ENCODE results near the gene ZNF747.
"Not testable (repeated sequence)": the region's sequence is repeated elsewhere in the genome, so short reads cannot be mapped to it uniquely, and the experiment has no call there.

The ZNF747 gene

DNA sequence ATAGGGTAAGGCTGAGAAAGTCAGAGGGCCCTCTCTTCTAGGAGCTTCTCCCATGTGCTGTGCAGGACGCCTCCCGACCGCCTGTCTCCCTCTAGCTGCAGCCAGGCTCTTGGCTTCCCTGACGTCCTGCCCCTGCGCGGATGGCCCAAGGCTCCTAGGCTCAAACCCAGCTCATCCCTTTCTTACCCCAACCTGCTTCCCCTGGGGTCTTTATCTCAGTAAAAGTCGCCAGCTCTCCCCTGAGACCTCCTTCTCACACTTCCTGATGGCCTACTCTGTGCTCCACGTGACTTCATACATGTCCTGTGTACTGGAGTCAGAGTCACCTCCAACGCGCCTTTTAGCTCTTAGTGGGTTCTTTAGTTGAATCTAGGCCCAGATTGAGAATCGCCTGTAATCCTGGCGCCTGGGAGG, 1.1 kb upstream of the ZNF747 start:
- peak overlapping the region; percentile 85 for H3K27ac ChIP-seq
- no peak for DNase-seq (ENCODE audit: low read depth, low spot score)

DNA sequence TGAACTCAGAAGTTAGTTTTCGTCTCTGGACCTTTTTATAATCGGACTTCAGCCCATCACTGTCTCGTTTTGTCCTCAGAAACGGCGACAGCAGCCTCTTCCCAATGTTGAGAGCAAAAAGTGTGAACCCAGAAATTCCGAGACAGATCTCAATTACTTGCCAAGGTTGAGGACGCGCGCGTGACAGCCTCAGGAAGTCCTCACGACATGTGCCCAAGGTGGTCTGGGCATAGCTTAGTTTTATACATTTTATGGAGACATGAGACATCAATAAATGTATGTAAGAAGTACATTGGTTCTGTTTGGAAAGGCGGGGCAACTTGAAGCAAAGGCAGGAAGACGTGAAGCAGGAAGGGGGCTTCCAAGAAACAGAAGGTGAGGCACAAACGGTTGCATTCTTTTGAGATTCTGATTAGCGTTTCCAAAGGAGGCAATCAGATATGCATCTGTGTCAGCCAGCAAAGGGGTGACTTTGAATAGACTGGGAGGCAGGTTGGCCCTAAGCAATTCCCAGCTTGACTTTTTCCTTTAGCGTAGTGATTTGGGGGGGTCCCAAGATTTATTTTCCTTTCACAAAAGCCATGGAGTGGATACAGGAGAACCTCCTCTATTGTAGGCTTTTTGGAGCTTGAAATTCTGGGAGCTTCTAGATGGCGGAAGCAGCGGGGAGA, 583 bp upstream of the ZNF747 start:
- DNase-seq (ENCODE audit: low read depth, low spot score), result no peak
- peak overlapping the region; percentile 85 for H3K27ac ChIP-seq

DNA sequence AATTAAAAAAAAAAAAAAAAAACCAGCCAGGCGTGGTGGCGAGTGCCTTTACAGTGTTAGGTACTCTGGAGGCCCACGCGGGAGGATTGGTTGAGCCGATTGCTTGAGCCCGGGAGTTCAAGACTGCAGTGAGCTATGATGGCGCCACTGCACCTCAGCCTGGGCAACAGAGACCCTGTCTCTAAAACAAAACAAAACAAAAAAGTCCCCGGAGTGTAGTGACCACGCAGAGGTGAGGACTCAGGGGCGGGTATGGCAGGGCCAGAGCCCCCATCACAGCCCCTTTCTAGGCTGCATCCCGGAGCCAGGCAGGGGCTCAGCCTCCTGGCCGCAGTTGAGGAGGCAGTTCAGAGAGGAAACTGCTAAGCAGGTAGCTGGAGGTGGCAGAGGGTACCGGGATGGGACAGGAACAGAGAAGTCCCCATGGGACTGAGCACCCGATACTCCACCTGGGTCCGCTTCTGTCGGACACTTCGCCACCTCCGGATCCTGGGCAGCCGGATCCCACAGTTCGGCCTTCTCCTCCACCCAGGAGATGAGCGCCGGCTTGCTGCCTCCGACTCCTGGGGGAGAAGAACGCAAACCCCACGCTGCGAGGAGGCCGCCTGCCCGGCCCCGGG, 800 bp downstream of the ZNF747 start:
- no peak for DNase-seq (ENCODE audit: low read depth, low spot score)
- H3K27ac ChIP-seq, result peak overlapping the region; percentile 85

DNA sequence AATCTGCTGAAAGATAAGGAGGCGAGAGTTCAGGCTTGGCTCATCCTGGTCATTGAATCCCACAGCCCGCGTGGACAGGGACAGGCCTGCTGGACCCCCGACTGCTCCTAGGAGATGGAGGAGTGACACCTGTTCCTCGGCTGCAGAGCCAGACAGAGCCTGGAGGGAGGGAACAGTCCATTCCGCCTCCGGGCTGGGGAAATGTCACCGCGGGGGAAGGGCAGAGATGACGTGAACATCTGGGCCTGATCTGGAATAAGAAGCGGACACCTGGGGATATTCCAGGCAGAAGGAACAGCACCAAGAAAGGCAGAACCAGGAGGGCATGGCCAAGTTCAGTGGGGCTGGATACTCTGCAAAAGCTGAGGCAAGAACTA, 1.5 kb downstream of the ZNF747 start:
- DNase-seq (ENCODE audit: low read depth, low spot score), result no peak

DNA sequence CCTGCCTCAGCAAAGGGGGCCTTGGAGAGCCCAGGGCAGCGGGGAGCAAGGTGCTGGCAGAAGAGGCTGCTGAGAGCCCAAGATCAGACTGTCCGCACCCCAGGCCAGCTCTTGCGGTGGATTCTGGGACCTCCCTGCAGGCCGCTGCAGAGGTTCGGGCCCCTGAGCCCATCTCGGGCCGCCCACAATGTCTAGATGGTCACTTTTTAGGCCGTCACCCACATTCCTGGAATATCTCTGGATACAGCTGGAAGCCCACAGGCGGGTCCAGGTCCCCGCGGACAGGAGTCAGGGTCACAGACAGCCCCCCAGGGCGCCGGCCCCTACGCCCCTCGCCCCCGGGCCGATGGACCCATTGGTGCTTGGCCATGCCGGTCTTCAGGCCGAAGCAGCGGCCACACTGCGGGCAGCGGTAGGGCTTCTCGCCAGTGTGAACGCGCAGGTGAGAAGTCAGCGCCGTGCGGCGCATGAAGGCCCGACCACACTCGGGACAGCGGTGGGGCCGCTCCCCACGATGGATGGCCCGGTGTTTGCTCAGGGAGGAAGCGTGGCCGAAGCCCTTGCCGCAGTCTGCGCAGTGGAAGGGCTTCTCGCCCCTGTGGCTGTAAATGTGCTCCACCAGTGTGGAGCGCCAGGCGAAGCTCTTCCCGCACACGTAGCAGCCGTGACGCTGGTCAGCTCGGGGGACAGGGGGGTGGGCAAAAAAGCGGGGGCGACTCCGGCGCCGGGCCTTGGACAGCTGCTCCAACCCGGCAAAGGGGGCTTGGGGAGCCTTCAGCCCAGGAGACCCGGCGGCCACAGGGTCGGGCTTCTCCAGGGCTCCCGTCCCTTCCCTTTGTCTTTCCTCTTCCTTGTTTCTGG, 2.1 kb downstream of the ZNF747 start:
- H3K27ac ChIP-seq, result no peak overlapping the region
- DNase-seq (ENCODE audit: low read depth, low spot score), result no peak

More for the DNA sequence above, 1.5 kb downstream of the ZNF747 start:
- no peak overlapping the region for H3K27ac ChIP-seq

DNA sequence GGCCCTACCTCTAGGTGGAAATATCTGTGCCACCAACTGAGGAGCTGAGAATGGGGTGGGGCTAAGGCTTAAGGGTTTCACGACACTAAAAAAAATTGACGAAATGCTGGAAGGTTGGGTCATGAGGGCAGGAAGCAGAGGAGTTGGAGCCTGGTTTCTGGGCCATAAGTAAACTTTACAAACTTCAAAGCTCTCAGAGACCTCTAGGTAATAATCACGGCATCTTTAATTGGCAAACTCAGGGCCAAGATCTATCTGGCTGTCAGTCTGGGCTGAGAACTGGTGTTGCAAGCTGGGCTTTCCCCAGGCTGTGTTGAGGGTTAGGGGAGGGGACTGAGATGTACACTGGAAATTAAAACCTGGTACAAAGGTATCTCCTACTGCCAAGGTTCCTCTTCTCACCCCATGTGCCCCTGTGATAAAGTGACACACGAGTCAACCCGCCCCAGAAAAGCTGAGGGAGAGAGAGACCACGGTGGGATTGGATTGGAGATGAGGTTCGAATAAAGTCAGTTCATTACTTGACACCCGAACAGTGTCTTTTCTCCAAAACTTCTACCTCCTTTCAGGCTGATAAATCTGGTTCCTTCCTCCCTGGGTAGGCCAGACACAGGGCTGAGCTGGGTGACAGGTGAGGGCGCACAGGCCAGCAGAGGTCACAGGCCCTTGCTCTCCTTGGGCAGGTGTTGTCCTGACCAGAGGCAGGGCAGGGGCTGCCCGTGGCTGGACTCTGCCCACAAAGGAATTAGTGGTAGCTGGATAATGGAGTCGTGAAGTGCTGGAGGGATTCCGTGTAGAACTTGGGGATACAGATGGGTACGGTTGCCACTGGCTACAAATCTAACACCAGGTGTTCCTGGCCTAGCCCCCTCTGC, 4.3 kb downstream of the ZNF747 start:
- no peak for DNase-seq (ENCODE audit: low read depth, low spot score)
- no peak overlapping the region for H3K27ac ChIP-seq

DNA sequence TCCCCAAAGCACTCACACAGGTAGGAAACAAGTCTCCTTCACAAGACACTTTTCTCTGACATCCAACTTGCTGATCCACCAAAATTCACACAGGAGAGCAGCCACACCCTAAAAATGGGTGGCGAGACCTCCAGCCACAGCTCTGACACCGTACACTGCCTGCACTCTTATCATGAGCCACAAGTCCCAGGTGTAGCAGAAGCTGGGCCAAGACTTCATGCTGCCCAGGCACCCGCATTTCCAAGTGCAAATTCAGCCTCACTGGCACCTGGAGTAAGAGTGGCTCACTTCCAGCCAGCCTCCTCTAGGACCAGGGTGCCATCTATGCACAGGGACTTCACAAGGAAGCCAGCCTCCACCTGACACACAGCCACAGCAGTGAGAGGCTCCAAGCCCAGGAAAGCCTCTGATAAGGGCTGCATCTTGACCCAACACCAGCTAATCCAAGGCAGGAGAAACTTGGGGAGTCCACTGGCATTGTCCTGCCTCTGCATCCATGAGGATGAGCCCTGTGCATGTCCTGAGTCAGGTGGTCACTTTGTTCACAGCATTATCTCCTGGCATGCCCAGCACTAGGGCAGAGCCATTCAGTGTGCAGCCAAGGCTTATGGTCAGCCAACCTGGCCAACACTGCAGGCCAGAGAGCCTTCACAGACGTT, 5.7 kb downstream of the ZNF747 start:
- no peak for DNase-seq (ENCODE audit: low read depth, low spot score)
- peak overlapping the region; percentile 93 for H3K27ac ChIP-seq

DNA sequence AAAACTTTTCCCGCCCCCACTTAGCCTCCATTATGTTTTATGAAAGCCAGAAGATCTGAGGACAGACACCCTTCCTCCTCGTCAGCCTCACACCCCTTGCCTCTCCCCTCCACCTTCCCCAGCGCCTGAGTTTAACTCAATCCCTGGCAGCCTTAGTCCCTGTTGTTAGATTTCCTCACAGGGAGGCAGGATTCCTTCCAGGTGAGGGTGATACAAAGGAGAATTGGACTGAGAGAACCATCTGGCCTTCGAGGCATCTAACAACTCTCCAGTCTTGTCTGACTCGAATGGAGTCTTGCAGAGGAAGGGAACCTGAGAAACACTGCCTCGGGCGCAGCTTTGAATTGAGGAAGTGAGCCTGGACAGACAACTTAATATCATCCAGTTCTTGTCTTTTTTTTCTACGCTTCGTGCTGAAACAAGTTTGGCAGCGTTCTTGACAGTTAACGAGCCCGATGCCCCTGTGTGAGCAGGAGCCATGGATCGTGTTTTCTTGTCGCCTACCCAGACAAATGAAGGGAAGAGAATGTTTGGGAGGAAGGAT, 7.0 kb downstream of the ZNF747 start:
- DNase-seq (ENCODE audit: low read depth, low spot score), result peak; percentile 81
- H3K27ac ChIP-seq, result peak overlapping the region; percentile 93

DNA sequence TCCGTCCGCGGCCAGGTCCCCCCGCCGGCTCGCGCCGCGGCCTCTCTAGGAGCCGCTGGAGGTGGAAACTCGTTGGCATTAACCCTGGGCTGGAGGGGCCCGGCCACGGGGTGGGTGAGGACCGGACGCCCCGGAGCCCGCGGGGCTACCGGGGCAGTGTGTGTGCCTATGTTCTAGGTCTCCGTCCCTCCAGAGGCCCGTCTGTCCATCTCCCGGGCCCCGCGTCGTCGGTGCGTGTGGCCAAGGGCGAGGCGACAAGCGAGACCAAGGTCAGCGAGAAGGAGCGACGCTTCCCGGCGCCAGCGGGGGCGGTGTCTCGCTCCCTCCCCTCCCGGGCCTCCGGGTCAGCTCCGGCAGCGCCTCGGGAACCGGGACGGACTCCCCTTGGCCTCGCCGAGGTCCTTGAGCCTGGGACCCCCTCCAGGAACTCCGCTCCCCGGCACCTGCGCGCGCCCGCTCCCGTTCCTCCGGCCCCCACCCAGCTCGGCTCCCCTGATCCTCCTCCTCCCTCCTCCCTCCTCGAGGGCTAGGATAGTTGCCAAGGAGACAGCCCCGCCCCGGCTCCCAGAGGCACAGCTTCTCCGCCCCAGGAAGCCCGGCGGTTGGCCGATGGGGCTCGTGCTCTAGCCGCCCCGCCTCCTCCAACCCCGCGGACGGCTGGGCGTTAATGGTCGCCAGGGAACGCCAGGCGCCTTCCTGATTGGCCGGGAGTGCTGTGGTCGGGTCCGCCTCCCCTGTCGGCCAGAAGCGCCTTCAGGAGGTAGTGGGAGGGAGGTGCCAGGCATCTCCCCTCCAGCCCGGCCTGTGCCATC, 7.6 kb downstream of the ZNF747 start:
- DNase-seq (ENCODE audit: low read depth, low spot score), result peak; percentile 83
- peak overlapping the region; percentile 93 for H3K27ac ChIP-seq

DNA sequence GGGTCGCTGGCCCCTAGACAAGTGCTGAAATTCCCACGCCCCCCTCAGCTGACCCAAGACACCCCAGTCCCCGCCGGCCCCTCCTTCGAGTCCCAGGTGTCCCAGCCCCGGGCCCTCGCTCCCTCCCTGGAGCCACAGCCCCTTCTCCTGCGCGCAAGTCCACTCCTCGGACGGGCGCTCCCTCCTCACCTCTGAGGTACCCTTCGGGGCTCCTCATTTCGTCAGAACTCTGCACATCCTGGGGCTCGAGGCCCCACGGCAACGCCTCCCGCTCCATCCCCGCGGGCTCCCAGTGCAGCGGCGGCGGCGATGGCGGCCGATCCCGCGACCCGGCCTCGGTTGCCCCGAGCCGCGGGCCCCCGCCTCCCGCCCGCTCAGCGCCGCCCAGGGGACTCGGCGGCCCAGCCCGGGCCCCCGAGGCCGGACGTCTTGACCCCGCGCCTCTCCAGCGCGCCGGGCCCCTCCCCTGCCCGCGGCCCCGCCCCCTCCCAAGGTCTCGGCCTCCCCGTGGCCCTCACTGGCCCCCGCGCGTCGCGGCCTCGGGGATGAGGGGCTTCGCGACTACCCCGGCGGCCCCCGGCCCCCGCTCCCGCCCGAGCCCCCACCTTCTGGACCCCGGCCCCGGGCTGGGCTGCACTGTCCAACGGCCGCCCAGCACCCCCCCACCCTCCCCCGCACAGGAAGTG, 8.4 kb downstream of the ZNF747 start, which contains the start of gene ZNF768:
ZNF768 (minus strand) TSS at position 430 of the 686 bp plus-strand sequence; CDS start at position 277, 153 bp downstream.
- DNase-seq (ENCODE audit: low read depth, low spot score), result no peak

DNA sequence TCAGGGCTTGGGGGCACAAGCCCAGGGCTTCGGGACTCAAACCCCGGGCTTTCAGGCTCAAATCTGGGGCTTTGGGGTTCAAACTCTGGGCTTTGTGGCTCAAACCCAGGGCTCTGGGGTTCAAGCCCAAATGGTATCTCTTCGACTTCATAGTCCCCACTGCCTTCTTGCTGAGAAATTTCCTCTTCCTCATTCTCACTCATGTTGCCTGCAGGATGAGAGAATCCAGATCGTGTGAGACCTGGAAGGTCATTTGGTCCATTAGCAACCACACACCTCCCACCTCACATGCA, 8.9 kb downstream of the ZNF747 start:
- peak overlapping the region; percentile 93 for H3K27ac ChIP-seq

More for the DNA sequence above, 8.4 kb downstream of the ZNF747 start, which contains the start of gene ZNF768:
- peak within 1 kb of the TSS; percentile 93 for H3K27ac ChIP-seq

DNA sequence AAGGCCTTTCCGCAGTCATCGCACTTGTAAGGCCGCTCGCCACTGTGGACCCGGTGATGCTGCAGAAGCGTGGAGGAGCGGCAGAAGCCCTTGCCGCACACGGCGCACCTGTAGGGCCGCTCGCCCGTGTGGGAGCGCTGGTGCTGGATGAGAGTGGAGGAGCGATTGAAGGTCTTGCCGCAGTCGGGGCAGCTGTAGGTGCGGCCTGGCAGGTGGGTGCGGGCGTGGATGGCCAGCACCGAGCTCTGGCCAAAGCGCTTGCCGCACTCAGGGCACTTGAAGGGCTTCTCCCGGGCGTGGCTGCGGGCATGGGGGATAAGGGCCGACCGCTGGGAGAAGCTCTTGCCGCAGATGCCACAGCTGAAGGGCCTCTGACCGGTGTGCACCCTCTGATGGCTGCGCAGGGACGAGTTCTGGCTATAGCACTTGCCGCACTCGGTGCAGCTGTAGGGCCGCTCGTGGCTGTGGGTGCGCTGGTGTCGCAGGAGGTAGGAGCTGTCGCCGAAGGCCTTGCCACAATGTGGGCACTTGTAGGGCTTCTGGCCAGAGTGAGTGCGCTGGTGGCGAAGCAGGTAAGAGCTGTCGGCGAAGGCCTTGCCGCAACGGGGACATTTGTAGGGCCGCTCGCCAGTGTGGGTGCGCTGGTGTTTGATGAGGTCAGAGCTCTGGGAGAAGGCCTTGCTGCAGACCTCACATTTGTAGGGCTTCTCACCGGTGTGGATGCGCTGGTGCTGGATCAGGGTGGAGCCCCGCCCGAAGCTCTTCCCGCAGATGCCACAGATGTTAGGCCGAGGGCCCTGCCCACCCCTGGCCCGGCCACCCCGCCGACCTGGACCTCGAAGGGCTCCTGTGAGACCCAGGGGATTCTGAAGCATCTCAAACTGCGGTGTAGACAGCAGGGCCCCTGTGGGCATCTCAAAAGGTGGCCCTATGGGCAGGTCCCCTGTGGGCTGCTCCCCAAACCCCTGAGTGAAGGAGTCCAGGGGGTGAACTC, 9.8 kb downstream of the ZNF747 start:
- DNase-seq (ENCODE audit: low read depth, low spot score), result no peak
- H3K27ac ChIP-seq, result no peak overlapping the region

More for the DNA sequence above, 8.9 kb downstream of the ZNF747 start:
- DNase-seq (ENCODE audit: low read depth, low spot score), result no peak

DNA sequence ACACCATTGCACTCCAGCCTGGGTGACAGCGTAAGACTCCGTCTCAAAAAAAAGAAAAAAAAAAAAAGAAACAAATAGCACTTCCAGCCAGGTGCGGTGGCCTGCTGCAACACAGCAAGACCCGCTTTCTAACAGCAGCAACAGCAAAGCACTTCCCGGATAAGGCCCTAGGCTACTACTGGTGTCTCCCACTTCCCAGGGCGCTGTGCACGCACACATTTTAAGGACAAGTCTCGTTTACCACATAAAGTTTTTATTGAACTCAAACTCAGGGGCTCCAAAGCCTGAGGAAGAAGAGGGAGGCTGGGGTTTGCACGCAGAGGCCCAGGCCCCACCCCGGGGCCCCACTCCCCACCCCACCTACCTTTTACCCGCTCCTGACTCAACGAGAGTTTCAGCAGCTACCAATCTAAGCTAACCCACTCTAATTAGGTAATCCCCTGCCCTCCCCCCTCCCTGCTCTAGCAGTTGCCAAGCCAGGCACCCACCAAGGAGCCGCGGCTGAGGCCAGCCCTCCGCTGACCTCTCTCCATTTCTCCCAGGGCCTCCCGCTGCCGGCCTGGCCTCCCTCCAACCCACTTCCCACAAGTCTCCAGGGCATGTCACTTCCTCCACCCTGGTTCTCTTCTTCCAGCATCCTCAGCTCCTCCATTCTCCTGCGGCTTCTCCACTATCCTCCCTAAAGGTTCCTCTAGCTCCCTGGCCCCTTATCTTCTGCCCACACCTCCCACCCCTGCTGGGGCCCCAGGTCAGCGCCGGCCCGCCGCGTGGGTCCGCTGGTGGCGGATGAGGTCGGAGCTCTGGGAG, 10.7 kb downstream of the ZNF747 start:
- no peak for DNase-seq (ENCODE audit: low read depth, low spot score)
- no peak overlapping the region for H3K27ac ChIP-seq

DNA sequence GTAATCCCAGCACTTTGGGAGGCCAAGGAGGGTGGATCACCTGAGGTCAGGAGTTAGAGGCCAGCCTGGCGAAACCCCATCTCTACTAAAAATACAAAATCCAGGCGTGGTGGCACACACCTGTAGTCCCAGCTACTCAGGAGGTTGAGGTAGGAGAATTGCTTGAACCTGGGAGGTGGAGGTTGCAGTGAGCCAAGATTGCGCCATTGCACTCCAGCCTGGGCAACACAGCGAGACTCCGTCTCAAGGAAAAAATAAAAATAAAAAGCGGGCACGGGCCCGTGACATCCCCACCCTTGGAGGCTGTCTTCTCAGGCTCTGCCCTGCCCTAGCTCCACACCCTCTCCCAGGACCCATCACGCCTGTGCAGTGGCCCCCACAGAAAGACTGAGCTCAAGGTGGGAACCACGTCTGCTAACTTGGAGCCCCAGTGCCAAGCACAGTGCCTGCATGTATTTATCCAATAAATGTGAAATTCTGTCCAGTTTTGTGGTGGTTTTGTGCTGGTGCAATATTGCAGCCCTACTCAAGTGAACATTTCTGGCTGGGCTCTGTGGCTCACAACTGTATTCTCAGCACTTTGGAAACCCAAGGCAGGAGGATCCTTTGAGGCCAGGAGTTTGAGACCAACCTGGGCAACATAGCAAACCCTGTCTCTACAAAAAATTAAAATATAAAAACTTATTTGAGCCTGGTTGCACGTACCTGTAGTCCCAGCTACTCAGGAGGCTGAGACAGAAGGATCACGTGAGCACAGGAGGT, 11.8 kb downstream of the ZNF747 start:
- not testable (repeated sequence) for DNase-seq (ENCODE audit: low read depth, low spot score)

DNA sequence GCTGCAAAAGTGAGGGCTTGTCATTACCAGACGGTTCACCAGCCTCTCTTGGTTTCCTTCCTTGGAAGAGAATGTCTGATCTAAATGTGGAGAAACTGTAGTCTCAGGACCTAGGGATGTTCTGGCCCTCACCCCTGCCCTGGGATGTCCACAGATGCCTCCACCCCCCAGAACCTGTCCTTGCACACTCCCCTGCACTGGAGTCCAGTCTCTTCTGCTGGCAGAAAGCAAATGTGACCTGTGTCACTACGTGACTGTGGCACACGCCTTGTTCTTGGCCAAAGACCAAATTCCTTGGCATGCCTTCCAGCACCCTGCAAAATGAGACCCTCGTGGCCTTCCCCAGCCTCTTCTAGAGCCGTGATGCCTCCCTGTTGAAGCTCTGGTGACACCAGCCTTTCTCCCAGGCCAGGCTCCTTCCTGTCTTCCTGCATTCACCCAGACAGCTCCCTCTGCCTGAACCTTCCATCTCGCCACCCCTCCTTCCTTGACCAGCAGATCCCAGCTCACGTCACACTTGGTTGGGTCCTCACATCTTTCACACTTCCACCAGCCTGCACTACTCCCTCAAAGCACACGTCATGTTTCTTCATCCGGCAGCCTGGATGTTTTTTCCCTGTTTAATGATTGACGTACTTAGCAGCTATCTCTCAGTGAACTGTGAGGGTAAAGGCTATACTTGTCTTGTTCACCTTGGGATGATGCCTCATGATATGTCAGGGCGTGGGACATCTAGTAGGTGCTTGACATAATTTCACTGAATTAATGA, 12.6 kb downstream of the ZNF747 start:
- DNase-seq (ENCODE audit: low read depth, low spot score), result no peak

More for the DNA sequence above, 11.8 kb downstream of the ZNF747 start:
- H3K27ac ChIP-seq, result not testable (repeated sequence)

More for the DNA sequence above, 12.6 kb downstream of the ZNF747 start:
- no peak overlapping the region for H3K27ac ChIP-seq
